Measurements from ENCODE around the gene CPT1B. TPM values are rescaled to one million over a fixed set of nuclear protein-coding genes. Genes with fewer than 3 reads are reported as not detected.

CPT1B gene
- total and polyA plus RNA-seq, 5 donors from 2014 or later = 0.25 to 71.8 (median 0.52) TPM; not detected in 1

DNA sequence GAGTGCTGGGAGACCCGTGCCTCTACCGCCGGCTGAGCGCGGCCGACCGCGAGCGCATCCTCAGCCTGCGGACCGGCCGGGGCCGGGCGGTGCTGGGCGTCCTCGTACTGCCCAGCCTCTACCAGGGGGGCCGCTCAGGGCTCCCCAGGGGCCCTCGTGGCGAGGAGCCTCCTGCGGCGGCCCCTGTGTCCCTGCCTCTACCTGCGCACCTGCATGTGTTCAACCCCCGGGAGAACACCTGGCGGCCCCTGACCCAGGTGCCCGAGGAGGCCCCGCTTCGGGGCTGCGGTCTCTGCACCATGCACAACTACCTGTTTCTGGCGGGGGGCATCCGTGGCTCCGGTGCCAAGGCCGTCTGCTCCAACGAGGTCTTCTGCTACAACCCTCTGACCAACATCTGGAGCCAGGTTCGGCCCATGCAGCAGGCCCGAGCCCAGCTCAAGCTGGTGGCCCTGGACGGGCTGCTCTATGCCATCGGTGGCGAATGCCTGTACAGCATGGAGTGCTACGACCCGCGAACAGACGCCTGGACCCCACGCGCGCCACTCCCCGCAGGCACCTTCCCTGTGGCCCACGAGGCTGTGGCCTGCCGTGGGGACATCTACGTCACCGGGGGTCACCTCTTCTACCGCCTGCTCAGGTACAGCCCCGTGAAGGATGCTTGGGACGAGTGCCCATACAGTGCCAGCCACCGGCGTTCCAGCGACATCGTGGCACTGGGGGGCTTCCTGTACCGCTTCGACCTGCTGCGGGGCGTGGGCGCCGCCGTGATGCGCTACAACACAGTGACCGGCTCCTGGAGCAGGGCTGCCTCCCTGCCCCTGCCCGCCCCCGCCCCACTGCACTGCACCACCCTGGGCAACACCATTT is 29.1 kb downstream of the CPT1B start:
- Mint-ChIP-seq H3K4me3 (peak overlapping the region; percentile 44 to 83 (median 79)), H3K36me3 (no peaks in the 10 kb centered on the region), H3K9me3 (no peaks in the 10 kb centered on the region), H3K4me1 (peaks cover 0 to 50% (median 20%) of the 10 kb centered on the region in 4 donors), H3K27ac (peak overlapping the region; percentile 58 to 89 (median 86)), H3K27me3 (no peaks in the 10 kb centered on the region)
- H3K9me3 ChIP-seq (ENCODE audit: control insufficient read depth in 2 of 2, low read length in 2 of 2) = no peaks in the 10 kb centered on the region
- ATAC-seq (ENCODE audit: low read depth in 2 of 2) = peak; percentile 2 to 8
- peak overlapping the region; percentile 19 for H3K4me3 ChIP-seq (ENCODE audit: low read depth, low read length)
- no peaks in the 10 kb centered on the region for H3K36me3 ChIP-seq (ENCODE audit: control insufficient read depth, insufficient read depth, low read length)
- no peak for DNase-seq
- H3K27ac ChIP-seq (ENCODE audit: insufficient read depth, low read length, poor library complexity, severe bottlenecking) = peak overlapping the region; percentile 83
- H3K4me1 ChIP-seq (ENCODE audit: control insufficient read depth, insufficient read depth, low read length, poor library complexity, severe bottlenecking) = peaks cover 48% of the 10 kb centered on the region
- H3K27me3 ChIP-seq (ENCODE audit: control insufficient read depth, insufficient read depth, low read length) = no peaks in the 10 kb centered on the region

GRCh38 chr22:50548040-50548920 is 29.9 kb downstream of the CPT1B start:
- Mint-ChIP-seq H3K27ac (peak overlapping the region; percentile 72 to 92 (median 92)), H3K36me3 (no peaks in the 10 kb centered on the region), H3K4me1 (peaks cover 0 to 48% (median 21%) of the 10 kb centered on the region in 4 donors), H3K9me3 (no peaks in the 10 kb centered on the region), H3K4me3 (peak overlapping the region; percentile 67 to 80 (median 74)), H3K27me3 (no peaks in the 10 kb centered on the region)
- Histone ChIP-seq H3K27me3 (ENCODE audit: control insufficient read depth, insufficient read depth, low read length) (no peaks in the 10 kb centered on the region), H3K4me3 (ENCODE audit: low read depth, low read length) (no peak overlapping the region), H3K27ac (ENCODE audit: insufficient read depth, low read length, poor library complexity, severe bottlenecking) (peak overlapping the region; percentile 83), H3K9me3 (ENCODE audit: control insufficient read depth in 2 of 2, low read length in 2 of 2) (no peaks in the 10 kb centered on the region), H3K4me1 (ENCODE audit: control insufficient read depth, insufficient read depth, low read length, poor library complexity, severe bottlenecking) (peaks cover 52% of the 10 kb centered on the region), H3K36me3 (ENCODE audit: control insufficient read depth, insufficient read depth, low read length) (no peaks in the 10 kb centered on the region)
- ATAC-seq (ENCODE audit: low read depth in 2 of 2) = peak; percentile 61 to 66
- DNase-seq = peak; percentile 53 to 77 (median 69)

DNA sequence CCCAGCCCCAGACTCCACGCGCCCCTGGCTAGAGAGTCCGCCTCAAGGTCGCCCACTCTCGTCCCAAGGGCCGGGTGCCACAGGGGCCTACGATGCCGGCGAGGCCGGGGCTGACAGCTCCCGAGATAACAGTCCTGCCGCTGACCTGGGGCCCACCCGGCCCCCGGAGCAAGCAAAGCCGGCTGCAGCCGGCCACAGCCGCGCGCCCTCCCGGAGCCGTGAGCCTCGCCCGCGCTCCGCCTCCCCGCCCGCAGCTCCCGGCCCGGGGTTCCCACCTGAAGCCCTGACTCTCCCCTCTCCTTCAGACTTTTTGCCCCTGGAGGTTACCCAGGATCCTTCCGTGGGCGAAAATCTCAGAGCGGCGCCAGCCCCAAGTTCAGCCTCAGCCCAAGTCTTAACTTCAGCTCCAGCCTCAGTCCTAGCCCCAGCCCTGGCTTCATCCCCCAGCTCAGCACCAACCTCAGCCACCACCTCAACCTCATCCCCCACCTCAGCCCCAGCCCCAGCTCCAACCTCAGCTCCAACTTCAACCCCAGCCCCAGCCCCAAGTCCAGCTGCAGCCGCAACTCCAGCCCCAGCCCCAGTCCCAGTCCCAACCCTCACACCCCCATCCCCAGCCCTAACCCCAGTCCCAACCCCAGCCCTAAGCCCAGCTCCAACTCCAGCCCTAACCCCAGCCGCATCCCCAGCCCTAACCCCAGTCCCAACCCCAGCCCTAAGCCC is 30.8 kb downstream of the CPT1B start:
- no peaks in the 10 kb centered on the region for H3K36me3 Mint-ChIP-seq
- peak overlapping the region; percentile 46 to 84 (median 72) for H3K27ac Mint-ChIP-seq
- no peaks in the 10 kb centered on the region for H3K27me3 Mint-ChIP-seq
- H3K4me3 Mint-ChIP-seq = peak overlapping the region in 2 of 4 donors; percentile 41 to 79
- no peak for ATAC-seq (ENCODE audit: low read depth in 2 of 2)
- Histone ChIP-seq H3K27ac (ENCODE audit: insufficient read depth, low read length, poor library complexity, severe bottlenecking) (peak overlapping the region; percentile 83), H3K4me3 (ENCODE audit: low read depth, low read length) (no peak overlapping the region), H3K36me3 (ENCODE audit: control insufficient read depth, insufficient read depth, low read length) (no peaks in the 10 kb centered on the region), H3K4me1 (ENCODE audit: control insufficient read depth, insufficient read depth, low read length, poor library complexity, severe bottlenecking) (peaks cover 52% of the 10 kb centered on the region), H3K27me3 (ENCODE audit: control insufficient read depth, insufficient read depth, low read length) (no peaks in the 10 kb centered on the region), H3K9me3 (ENCODE audit: control insufficient read depth in 2 of 2, low read length in 2 of 2) (no peaks in the 10 kb centered on the region)
- peaks cover 3 to 50% (median 25%) of the 10 kb centered on the region in 4 donors for H3K4me1 Mint-ChIP-seq
- no peaks in the 10 kb centered on the region for H3K9me3 Mint-ChIP-seq
- no peak for DNase-seq

DNA sequence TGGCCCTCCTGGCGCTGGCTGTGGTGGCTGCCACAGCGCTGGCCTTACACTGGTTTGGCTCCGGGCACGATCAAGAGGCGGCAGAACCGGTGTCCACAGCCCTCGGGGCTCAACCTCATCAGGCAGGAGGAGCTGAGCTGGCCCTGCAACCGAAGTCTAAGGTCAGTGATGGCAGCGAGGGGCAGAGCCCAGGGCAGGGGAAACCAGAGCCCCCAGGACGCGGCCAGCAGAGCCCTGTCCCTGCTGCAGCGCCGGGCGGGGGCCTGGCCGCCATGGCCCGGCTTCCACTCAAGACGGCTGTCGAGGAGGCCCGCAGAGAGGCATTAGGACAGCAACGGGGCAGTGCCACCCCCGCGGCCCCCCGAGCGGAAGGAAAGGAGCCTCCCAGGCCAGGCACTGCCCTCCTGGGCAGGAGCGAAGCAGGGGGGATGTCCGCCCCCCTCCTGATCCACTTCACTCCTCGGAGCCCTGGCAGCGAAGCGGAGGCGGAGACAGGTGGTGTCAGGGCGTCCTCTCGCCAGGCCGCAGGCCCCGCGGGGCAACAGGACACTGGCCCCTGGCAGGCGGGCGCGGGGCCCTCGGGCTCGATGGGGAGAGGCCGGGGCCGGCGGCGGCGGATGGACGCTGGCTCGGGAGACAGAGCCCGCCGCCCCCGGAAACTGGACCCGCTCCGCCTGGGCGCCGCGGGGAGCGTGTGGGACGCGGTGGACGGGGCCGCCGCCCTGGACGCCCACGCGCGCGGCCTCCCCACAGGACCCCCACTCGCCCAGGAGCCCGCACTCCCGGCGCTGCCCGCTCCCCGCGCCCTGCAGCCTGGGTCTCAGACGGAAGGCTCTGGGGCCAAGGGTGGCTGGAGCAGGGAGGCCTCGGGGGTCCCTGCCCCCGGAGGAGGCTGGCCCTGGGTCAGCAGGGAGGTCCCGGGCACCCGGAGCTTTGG is 31.6 kb downstream of the CPT1B start:
- Histone ChIP-seq H3K9me3 (ENCODE audit: control insufficient read depth in 2 of 2, low read length in 2 of 2) (no peaks in the 10 kb centered on the region), H3K4me3 (ENCODE audit: low read depth, low read length) (no peak overlapping the region), H3K27me3 (ENCODE audit: control insufficient read depth, insufficient read depth, low read length) (no peaks in the 10 kb centered on the region), H3K36me3 (ENCODE audit: control insufficient read depth, insufficient read depth, low read length) (no peaks in the 10 kb centered on the region), H3K27ac (ENCODE audit: insufficient read depth, low read length, poor library complexity, severe bottlenecking) (peak overlapping the region; percentile 14), H3K4me1 (ENCODE audit: control insufficient read depth, insufficient read depth, low read length, poor library complexity, severe bottlenecking) (peaks cover 52% of the 10 kb centered on the region)
- Mint-ChIP-seq H3K27ac (peak overlapping the region in 1 of 3 donors; percentile 67), H3K4me1 (peaks cover 7 to 56% (median 28%) of the 10 kb centered on the region in 4 donors), H3K27me3 (no peaks in the 10 kb centered on the region), H3K4me3 (peak overlapping the region in 3 of 4 donors; percentile 43 to 84 (median 71)), H3K9me3 (no peaks in the 10 kb centered on the region), H3K36me3 (no peaks in the 10 kb centered on the region)
- DNase-seq = no peak
- no peak for ATAC-seq (ENCODE audit: low read depth in 2 of 2)

DNA sequence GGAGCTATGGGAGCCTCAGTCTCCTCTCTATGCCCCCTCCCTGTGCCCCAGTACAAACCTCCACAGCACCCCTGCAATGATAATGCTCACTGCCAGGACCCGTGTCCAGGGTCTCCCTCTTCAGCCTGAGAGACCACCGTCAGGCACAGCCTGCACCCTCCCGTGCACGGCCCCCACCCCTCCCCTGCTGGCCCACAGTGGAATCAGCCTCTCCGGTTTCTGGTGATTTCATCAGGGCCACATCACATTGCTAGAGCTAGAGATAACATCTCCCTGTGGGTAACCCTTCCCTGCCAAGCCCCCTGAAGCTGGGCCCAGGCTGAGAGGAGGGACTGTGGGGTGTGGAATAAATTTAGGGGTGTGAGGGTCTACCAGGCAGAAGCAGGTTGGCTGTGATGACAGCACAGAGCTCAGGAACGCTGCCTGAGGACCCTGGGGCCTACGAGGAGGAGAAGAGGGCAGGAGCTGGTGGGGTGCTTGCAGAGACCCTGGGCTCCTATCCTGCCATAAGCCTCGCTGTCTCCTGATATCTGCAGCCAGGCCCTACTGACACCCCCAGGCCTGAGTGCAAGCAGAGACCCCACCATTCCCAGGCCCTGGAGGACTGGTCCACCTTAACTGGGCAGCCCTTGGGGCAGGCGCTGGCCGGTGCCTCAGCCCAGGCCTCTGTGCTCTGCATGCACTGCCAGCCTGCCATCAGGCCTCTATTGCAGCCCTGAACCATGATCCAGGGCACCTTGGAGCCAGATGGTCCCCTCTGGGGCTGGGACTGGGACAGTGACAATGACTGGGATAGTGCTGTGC is 32.5 kb downstream of the CPT1B start, which contains the start of gene KLHDC7B:
Gene KLHDC7B (plus strand): TSS at position 378 of the 804 bp plus-strand sequence. CDS start 345 bp downstream, at position 723.
- Mint-ChIP-seq H3K9me3 (no peaks in the 10 kb centered on the region), H3K4me3 (peak within 1 kb of the TSS; percentile 70 to 84 (median 77)), H3K36me3 (no peaks in the 10 kb centered on the region), H3K4me1 (peaks cover 7 to 57% (median 28%) of the 10 kb centered on the region in 4 donors), H3K27me3 (no peaks in the 10 kb centered on the region), H3K27ac (peak within 1 kb of the TSS; percentile 73 to 96 (median 78))
- ATAC-seq (ENCODE audit: low read depth in 2 of 2) (no peak), DNase-seq (no peak)
- H3K27me3 ChIP-seq (ENCODE audit: control insufficient read depth, insufficient read depth, low read length) = no peaks in the 10 kb centered on the region
- H3K27ac ChIP-seq (ENCODE audit: insufficient read depth, low read length, poor library complexity, severe bottlenecking) = peak within 1 kb of the TSS; percentile 83
- no peaks in the 10 kb centered on the region for H3K9me3 ChIP-seq (ENCODE audit: control insufficient read depth in 2 of 2, low read length in 2 of 2)
- peaks cover 52% of the 10 kb centered on the region for H3K4me1 ChIP-seq (ENCODE audit: control insufficient read depth, insufficient read depth, low read length, poor library complexity, severe bottlenecking)
- no peaks in the 10 kb centered on the region for H3K36me3 ChIP-seq (ENCODE audit: control insufficient read depth, insufficient read depth, low read length)
- peak within 1 kb of the TSS; percentile 63 for H3K4me3 ChIP-seq (ENCODE audit: low read depth, low read length)

- DNase-seq (peak in 1 of 3 donors; percentile 81), ATAC-seq (ENCODE audit: low read depth in 2 of 2) (no peak)
- peaks cover 53% of the 10 kb centered on the region for H3K4me1 ChIP-seq (ENCODE audit: control insufficient read depth, insufficient read depth, low read length, poor library complexity, severe bottlenecking)
- Mint-ChIP-seq H3K27me3 (no peaks in the 10 kb centered on the region), H3K4me3 (peak overlapping the region; percentile 70 to 84 (median 77)), H3K9me3 (no peaks in the 10 kb centered on the region), H3K36me3 (no peaks in the 10 kb centered on the region), H3K4me1 (peaks cover 8 to 54% (median 28%) of the 10 kb centered on the region in 4 donors), H3K27ac (peak overlapping the region; percentile 73 to 96 (median 78))
- H3K27me3 ChIP-seq (ENCODE audit: control insufficient read depth, insufficient read depth, low read length) = no peaks in the 10 kb centered on the region
- H3K27ac ChIP-seq (ENCODE audit: insufficient read depth, low read length, poor library complexity, severe bottlenecking) = peak overlapping the region; percentile 83
- H3K36me3 ChIP-seq (ENCODE audit: control insufficient read depth, insufficient read depth, low read length) = no peaks in the 10 kb centered on the region
- no peaks in the 10 kb centered on the region for H3K9me3 ChIP-seq (ENCODE audit: control insufficient read depth in 2 of 2, low read length in 2 of 2)
- H3K4me3 ChIP-seq (ENCODE audit: low read depth, low read length) = peak overlapping the region; percentile 63
Observed at GRCh38 chr22:50544746-50545253, 33.4 kb downstream of the CPT1B start.
